Transverse colon (tissue), 4 donors: ENCODE data around the gene THSD7A. TPM values are rescaled to one million over a fixed set of nuclear protein-coding genes. Genes with fewer than 3 reads are reported as not detected.

Source experiments
- DNase-seq: peaks from one replicate; pipeline ENCODE4 v3.0.0-alpha.2; 2019
- H3K27ac ChIP-seq, 4 donors: fragments of 200-600 bp; sonication (generic); 2 replicates each; pipeline ENCODE4 v1.5.1; 2016 to 2018; ENCODE audit warnings: inconsistent platforms in 4 of 4
- H3K27me3 ChIP-seq: fragments of 200-600 bp; sonication (generic); 2 replicates; pipeline ENCODE4 v1.5.1; 2017; ENCODE audit warnings: inconsistent platforms
- H3K36me3 ChIP-seq, 4 donors: fragments of 200-600 bp; sonication (generic); 2 replicates each; pipeline ENCODE4 v1.5.1; 2017 to 2019; ENCODE audit warnings: inconsistent platforms in 4 of 4
- H3K4me1 ChIP-seq, 4 donors: fragments of 200-600 bp; sonication (generic); 2 replicates each; pipeline ENCODE4 v1.5.1; 2017 to 2020; ENCODE audit warnings: inconsistent platforms in 4 of 4
- H3K4me3 ChIP-seq, 4 donors: fragments of 200-600 bp; sonication (generic); 1 replicate in 1 of 4; 2 replicates in 3 of 4; pipeline versions ENCODE4 v1.5.1 to v1.6.1; 2017 to 2019; ENCODE audit warnings: inconsistent platforms in 4 of 4
- H3K9me3 ChIP-seq, 2 donors: fragments of 200-600 bp; sonication (generic); 2 replicates each; pipeline ENCODE4 v1.5.1; 2017 to 2019; ENCODE audit warnings: inconsistent platforms in 2 of 2
- EP300 ChIP-seq: sonication (generic); formaldehyde crosslinking; IDR thresholded peaks from one replicate; pipeline ENCODE4 v1.6.1; 2017; ENCODE audit warnings: antibody characterized with exemption, low read depth
- POLR2A ChIP-seq: fragments of 450-650 bp; IDR thresholded peaks from one replicate; pipeline ENCODE4 v1.6.1; 2016; ENCODE audit warnings: antibody characterized with exemption, mild to moderate bottlenecking, moderate library complexity
- POLR2AphosphoS5 ChIP-seq, 3 donors: sonication (generic); formaldehyde crosslinking; IDR thresholded peaks; one replicate each; pipeline ENCODE4 v1.6.1; 2016; ENCODE audit warnings: antibody characterized with exemption in 3 of 3
- WGBS, 2 donors: methylation state at CpG; one replicate each; pipeline ENCODE4 v1.1.5; 2018; ENCODE audit warnings: low coverage in 1 of 2; 5-methylcytosine and 5-hydroxymethylcytosine counted together
- in situ Hi-C, 4 donors: fragments of 200-750 bp; cut with MboI; loops; one replicate each; pipeline versions ENCODE4 v1.15.0 to v1.15.1; 2017; ENCODE audit warnings: low sequenced_read_pairs in 3 of 4, low pct_ligation_motif_present in 1 of 4, low pct_unique_long_range_greater_than_20kb in 1 of 4
- intact Hi-C: fragments of 100-400 bp; cut with DNase I; formaldehyde crosslinking; loops from one replicate; pipeline ENCODE4 v1.15.1; 2023; ENCODE audit warnings: low total_unique reads
- total RNA-seq, 4 donors: library from RNA; depleted of rRNA; stranded (reverse); fragments of >200 nt; gene quantifications; one replicate each; pipeline ENCODE4 v1.1.0, GENCODE V29; 2016
- TF ChIP-seq, protein P1 (sequence below), 5 experiments: fragments of 200-600 bp in 3 of 5; fragments of 450-650 bp in 2 of 5; sonication (generic) in 3 of 5; IDR thresholded peaks; 1 replicate in 2 of 5; 2 replicates in 3 of 5; pipeline ENCODE4 v1.5.1; 2016 to 2017; ENCODE audit warnings: antibody characterized with exemption in 5 of 5, inconsistent platforms in 3 of 5, mild to moderate bottlenecking in 2 of 5, moderate library complexity in 1 of 5

THSD7A gene
- total RNA-seq, 4 donors from 2014 or later = 1.9 to 18.9 (median 2.0) TPM

DNA sequence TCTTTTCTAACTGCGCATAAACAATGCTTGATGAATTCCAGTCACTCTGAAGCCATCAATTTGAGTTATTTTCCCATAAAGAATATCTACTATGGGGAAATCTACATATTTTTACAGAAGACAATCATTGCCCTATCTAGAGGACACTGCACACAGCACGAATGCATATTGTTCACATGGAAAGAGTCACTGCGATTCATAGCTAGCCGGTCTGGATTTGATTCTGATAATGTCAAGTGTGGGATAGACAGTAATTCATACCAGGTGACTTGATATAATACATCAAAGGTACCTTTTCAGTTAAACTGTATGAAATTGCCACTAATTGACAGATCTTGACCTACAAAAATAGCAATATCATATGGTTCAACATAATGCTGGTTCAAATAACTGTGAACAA, 255.7 kb downstream of the THSD7A start:
- intact Hi-C loops = no loop called here
- Histone ChIP-seq H3K4me3 (no peak overlapping the region), H3K27me3 (no peaks in the 10 kb centered on the region), H3K27ac (no peak overlapping the region), H3K9me3 (no peaks in the 10 kb centered on the region), H3K4me1 (no peaks in the 10 kb centered on the region), H3K36me3 (no peaks in the 10 kb centered on the region)
- in situ Hi-C loops = no loop called here
- TF ChIP-seq POLR2AphosphoS5 (IDR thresholded peaks at IDR 0.05) (no peak), EP300 (no peak)
- TF ChIP-seq, protein P1, sequence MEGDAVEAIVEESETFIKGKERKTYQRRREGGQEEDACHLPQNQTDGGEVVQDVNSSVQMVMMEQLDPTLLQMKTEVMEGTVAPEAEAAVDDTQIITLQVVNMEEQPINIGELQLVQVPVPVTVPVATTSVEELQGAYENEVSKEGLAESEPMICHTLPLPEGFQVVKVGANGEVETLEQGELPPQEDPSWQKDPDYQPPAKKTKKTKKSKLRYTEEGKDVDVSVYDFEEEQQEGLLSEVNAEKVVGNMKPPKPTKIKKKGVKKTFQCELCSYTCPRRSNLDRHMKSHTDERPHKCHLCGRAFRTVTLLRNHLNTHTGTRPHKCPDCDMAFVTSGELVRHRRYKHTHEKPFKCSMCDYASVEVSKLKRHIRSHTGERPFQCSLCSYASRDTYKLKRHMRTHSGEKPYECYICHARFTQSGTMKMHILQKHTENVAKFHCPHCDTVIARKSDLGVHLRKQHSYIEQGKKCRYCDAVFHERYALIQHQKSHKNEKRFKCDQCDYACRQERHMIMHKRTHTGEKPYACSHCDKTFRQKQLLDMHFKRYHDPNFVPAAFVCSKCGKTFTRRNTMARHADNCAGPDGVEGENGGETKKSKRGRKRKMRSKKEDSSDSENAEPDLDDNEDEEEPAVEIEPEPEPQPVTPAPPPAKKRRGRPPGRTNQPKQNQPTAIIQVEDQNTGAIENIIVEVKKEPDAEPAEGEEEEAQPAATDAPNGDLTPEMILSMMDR (IDR thresholded peaks at IDR 0.05) = no peak
- 84 to 91% methylated on average over 4 of the region's 4 CpGs for WGBS, 2 donors
- DNase-seq = no peak

DNA sequence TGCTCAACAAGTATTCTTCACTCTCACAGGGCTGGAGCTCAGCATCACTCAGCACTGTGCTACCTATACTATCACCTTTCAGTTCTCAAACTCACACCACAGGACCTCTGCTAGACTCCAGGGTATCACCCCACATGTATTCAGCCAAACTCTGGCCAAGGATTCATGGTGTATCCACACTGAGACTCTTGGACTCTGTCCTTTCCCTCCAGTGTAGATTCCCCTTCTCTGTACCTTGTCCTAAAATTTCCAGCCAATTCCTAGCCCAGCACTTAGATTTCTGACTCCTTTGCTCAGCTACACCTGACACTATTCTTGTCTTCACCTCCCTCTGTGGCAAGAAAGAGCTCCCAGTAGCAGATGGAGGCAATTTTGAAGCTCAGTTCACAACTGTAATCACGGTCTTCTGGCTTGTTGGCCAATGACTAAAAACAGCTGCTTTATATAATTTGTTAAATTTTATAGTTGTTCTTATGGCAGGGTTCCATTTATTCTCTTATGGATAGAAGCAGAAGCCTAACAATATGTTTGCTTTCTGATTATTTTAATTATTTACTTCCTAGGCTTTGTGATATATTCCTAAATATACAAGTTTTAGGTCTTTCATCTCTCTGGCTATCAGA, 258.8 kb downstream of the THSD7A start:
- Histone ChIP-seq H3K36me3 (no peaks in the 10 kb centered on the region), H3K4me1 (no peaks in the 10 kb centered on the region), H3K27me3 (no peaks in the 10 kb centered on the region), H3K27ac (no peak overlapping the region), H3K4me3 (no peak overlapping the region), H3K9me3 (no peaks in the 10 kb centered on the region)
- no peak for DNase-seq
- 64 to 71% methylated on average over 1 of the region's 1 CpG for WGBS, 2 donors
- in situ Hi-C loops (no loop called here), intact Hi-C loops (no loop called here)
- TF ChIP-seq POLR2AphosphoS5 (IDR thresholded peaks at IDR 0.05) (no peak), EP300 (no peak), POLR2A (no peak)
- TF ChIP-seq, protein P1 (IDR thresholded peaks at IDR 0.05) = no peak

DNA sequence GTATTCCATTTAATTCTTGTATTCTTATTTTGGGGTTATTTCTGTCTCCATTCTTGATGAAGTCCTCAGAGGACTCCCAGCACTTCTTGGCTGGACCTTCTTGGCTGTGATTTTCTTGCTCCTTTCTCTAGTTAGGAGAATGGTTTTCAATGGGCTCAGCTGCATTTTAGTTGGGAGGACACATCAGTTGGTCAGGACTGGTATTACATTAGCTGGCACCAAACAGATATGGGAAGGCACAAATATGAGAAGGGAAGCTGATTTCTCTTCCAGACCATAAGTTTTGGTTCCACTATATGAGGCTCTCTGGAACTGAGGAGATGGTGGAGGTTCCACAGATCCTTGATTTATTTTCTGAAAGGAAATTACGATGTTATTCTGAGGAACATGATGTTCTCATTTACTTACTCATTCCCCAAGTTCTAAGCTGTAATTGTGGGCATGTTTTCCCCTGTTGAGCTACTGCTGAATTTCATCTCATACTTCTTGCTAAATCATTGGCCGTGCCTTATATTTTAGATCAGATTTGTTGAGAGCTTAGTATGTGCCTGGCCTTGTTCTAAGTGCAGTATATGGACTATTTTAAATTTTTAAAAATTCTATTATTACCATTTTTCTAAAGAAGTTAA, 261.0 kb downstream of the THSD7A start:
- H3K4me3 ChIP-seq = no peak overlapping the region
- no peaks in the 10 kb centered on the region for H3K9me3 ChIP-seq
- TF ChIP-seq POLR2AphosphoS5 (IDR thresholded peaks at IDR 0.05) (no peak), POLR2A (no peak), EP300 (no peak)
- TF ChIP-seq, protein P1 (IDR thresholded peaks at IDR 0.05) = no peak
- H3K27ac ChIP-seq = no peak overlapping the region
- H3K36me3 ChIP-seq = no peaks in the 10 kb centered on the region
- H3K27me3 ChIP-seq = no peaks in the 10 kb centered on the region
- intact Hi-C loops = no loop called here
- in situ Hi-C loops = no loop called here
- H3K4me1 ChIP-seq = no peaks in the 10 kb centered on the region
- 86 to 90% methylated on average over 2 of the region's 2 CpGs for WGBS, 2 donors
- no peak for DNase-seq

DNA sequence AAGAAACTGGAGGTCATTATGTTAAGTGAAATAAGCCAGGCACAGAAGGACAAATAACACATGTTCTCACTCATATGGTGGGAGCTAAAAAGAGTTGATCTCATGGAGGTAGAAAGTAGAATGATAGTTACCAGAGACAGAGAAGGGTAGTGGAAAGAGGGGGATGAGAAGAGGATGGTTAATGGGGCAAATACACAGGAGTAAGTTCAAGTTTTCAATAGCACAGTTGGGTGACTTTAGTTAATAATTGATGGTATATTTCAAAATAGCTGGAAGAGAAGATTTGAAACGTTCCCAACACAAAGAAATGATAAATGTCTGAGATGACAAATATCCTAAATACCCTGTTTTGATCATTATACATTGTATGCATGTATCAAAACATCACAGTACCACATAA, 261.8 kb downstream of the THSD7A start:
- no peak for TF ChIP-seq POLR2AphosphoS5 (IDR thresholded peaks at IDR 0.05)
- no peak for TF ChIP-seq POLR2A
- TF ChIP-seq, protein P1 (IDR thresholded peaks at IDR 0.05) = no peak
- TF ChIP-seq EP300 = no peak
- no peaks in the 10 kb centered on the region for H3K36me3 ChIP-seq
- intact Hi-C loops (no loop called here), in situ Hi-C loops (no loop called here)
- H3K4me3 ChIP-seq = no peak overlapping the region
- DNase-seq = no peak
- H3K27ac ChIP-seq = no peak overlapping the region
- no peaks in the 10 kb centered on the region for H3K9me3 ChIP-seq
- 15 to 44% methylated on average over 1 of the region's 1 CpG for WGBS, 2 donors
- H3K27me3 ChIP-seq = no peaks in the 10 kb centered on the region
- no peaks in the 10 kb centered on the region for H3K4me1 ChIP-seq
